Measurements from ENCODE around the gene PSMB2.

Gene PSMB2

GRCh38 chr1:35573198-35574124, 67.9 kb downstream of the PSMB2 start, which contains the start of gene TFAP2E:
Gene TFAP2E, plus strand, starts transcription at chr1:35573314. Its CDS starts 264 bp downstream, at chr1:35573578.
- DNase-seq (ENCODE audit: low read depth, low spot score), result no peak

- DNase-seq (ENCODE audit: low read depth, low spot score), result no peak
These were observed 69.0 kb downstream of the PSMB2 start for GRCh38 chr1:35572296-35572695.

DNA sequence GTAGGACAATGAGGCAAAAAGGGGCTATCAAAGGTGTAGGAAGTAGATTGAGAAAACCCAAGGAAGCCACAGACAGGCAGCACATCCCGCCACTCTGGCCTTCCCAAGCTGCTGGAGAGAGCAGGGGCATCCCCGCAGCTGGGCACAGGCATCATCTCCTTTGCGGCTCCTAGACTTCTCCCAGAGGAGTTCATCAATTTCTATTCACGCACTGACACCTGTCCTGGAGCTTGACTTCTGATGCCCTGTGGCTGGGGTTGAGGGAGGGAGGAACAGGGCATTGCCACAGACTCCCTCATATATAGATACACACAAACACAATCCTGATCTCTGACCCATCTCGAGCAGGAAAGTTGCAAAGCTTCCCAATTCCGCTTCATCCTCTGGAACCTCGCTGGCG, 70.1 kb downstream of the PSMB2 start:
- DNase-seq (ENCODE audit: low read depth, low spot score), result no peak

GRCh38 chr1:35570589-35571137, 70.7 kb downstream of the PSMB2 start:
- no peak for DNase-seq (ENCODE audit: low read depth, low spot score)

DNA sequence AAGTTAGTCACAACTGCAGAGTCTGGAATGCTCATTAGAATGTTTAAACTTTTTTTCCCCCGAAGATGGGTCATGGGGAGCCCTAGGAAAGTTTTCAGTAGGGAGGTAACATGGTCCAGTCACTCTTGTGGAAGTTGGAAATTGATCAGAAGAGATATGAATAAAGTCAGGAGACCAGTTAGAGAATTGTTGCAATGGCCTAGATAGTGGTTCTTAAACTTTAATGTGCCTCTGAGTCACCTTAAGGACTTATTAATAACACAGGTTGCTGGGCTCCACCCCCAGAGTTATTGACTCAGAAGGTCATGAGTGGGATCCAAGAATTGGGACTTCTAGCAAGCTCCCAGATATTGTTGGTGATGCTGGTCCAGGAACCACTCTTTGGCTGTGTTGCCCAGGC, 71.4 kb downstream of the PSMB2 start:
- DNase-seq (ENCODE audit: low read depth, low spot score), result no peak

- DNase-seq (ENCODE audit: low read depth, low spot score), result peak; percentile 35
These were observed 72.3 kb downstream of the PSMB2 start for GRCh38 chr1:35568975-35569395.

GRCh38 chr1:35567947-35568558, 73.3 kb downstream of the PSMB2 start:
- no peak for DNase-seq (ENCODE audit: low read depth, low spot score)

GRCh38 chr1:35565742-35566133, 75.6 kb downstream of the PSMB2 start:
- no peak for DNase-seq (ENCODE audit: low read depth, low spot score)

GRCh38 chr1:35564884-35565741, 76.2 kb downstream of the PSMB2 start:
- no peak for DNase-seq (ENCODE audit: low read depth, low spot score)

DNA sequence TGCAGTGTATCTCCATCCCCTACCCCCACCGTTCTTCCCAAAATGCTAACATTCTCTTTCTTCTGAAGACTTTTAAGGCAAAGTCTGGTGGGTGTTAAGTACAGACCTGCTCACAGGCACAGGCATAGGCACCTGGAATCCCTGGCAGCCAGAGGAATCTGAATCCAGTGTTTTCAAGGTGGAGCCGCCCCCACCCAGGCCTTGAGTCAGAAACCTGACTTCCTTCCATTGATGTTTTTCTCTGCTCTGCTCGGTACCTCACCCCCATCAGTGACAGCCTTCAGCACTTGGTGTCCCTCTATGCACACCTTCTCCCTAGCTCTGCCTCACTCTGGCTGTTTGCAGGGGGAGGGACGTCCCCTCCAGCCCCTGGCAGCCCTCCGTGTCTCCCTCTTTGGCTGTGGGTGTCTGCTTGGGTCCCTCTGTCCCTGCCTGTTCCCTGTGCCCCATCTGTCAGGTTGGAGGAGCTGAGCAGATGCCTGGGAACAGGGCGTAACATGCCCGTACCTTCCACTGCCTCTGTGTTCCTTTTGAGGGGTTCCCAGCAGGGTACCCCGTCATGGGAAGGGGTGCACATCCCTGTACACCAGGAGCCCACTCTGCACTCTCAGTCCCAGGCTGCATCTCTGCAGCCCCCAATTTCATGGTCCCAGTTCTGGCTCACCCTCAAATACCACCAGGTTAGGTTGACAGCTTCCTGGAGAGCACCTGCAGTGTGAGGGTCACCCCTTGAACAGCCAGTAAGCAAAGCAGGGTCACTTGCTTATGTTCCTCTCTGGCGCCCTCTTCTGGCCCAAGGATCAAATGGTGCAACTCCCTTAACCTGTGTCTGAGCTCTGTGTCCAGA, 77.1 kb downstream of the PSMB2 start:
- DNase-seq (ENCODE audit: low read depth, low spot score), result peak; percentile 69

- no peak for DNase-seq (ENCODE audit: low read depth, low spot score)
These were observed 78.2 kb downstream of the PSMB2 start for GRCh38 chr1:35563166-35563565.

DNA sequence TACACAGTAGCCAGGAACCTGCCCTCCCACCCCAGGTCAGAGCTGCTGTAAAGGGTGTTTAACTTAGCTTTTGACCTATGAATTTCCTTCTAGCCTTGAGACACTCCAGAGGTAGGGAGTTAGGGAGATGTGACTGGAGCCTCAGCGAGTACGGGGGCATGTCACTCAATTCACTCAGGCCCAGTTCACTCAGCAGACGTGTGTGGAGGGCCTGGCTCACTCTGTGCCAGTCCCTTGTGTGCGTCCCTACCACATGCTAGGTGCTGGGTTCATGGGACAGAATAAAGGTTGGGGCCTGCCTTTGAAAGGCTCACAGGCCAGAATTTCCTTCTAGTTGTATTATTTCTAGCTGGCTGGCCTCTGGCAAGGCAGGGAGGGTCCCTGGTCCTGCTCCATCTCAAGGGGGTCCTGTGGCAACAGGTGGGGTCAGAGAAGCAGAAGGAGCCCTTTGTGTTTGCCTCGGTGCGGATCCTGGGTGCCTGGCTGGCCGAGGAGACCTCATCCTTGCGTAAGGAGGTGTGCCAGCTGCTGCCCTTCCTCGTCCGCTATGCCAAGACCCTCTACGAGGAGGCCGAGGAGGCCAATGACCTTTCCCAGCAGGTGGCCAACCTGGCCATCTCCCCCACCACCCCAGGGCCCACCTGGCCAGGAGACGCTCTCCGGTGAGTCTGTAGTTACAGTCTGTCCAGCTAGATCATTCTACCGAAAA, 79.2 kb downstream of the PSMB2 start:
- no peak for DNase-seq (ENCODE audit: low read depth, low spot score)

- no peak for DNase-seq (ENCODE audit: low read depth, low spot score)
These were observed 79.9 kb downstream of the PSMB2 start for GRCh38 chr1:35561297-35561971.

GRCh38 chr1:35560256-35561225, 80.8 kb downstream of the PSMB2 start:
- no peak for DNase-seq (ENCODE audit: low read depth, low spot score)

DNA sequence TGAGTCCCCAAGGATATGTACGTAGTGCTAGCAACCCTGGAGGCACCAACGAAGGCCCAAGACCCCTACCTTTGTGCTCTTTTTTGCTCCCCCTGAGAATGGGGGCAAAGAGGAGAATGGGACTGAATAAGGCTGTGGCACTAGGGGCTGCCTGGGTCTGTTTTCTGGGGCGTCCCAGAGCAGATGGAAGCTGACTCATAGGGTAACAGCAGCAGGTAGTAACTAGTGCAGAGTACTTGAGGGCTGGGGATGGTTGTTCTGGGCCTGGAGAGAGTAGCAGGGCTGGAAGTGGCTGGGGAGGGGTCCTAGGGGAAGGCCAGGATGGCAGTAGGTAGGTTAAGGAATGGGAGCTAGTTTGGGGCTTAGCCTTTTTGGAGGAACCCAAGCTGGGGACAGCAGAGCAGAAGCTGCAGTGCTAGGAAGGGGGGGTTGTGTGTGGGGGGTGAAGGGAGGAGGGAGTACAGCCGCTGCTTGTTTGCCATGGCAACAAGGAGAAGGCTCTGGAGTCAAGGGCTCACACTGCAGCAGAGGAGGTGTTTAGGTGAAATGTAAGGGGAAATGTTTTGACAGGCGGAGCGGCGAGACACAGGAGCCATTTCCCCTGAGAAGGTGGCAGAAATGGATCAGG, 81.9 kb downstream of the PSMB2 start:
- DNase-seq (ENCODE audit: low read depth, low spot score), result no peak

- DNase-seq (ENCODE audit: low read depth, low spot score), result no peak
These were observed 82.7 kb downstream of the PSMB2 start for GRCh38 chr1:35558374-35559316.
